Ecto neural progenitor cell (in vitro differentiated cells): Measurements from ENCODE around the gene NUDT4.
"Not testable (repeated sequence)": the region's sequence is repeated elsewhere in the genome, so short reads cannot be mapped to it uniquely, and the experiment has no call there.

Experiments
- DNase-seq: peaks from one replicate; pipeline ENCODE4 v3.0.0-alpha.2; 2018; ENCODE audit warnings: low spot score

NUDT4 gene

DNA sequence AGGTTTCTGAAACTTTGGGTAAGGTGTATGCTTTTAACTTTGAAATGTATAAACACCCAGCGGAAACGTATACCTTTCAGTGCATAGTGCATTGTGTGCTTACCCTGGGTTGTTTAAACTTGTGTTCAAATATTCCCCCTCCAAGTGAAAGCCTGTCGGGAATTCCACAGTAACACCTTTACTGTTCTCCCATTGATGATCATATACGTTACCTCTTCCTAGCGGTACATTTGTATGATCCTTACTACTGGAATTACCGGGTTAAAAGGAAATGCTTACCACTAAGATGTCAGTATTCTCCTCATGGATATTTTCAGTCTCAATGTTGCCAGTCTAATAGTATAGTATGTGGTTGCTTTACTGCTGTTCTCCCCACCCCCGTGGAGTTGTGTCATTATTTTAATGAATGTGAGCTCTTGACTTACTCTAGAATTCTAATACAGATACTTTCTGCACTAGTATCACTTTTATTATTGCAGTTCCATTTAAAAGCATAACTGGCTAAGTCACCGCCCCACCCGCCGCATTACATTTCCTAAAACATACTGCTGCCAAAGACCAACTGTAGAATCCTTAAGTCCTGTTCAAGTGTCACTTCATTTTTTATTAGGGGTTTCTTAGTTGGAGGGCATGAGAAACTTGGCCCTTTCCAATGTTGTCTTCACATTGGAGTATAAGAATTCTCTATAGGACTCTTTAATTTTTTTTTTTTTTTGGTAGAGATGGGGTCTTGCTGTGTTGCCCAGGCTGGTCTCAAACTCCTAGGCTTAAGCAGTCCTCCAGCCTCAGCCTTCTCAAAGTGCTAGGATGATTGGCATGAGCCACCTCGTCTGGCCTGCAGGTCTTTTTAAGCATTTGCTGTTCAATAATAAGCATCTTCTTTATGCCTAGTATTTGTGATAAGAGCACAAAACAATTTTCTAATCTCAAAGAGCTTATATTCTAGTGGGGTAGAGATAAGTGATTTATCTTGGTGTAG, 24.9 kb downstream of the NUDT4 start:
- no peak for DNase-seq

DNA sequence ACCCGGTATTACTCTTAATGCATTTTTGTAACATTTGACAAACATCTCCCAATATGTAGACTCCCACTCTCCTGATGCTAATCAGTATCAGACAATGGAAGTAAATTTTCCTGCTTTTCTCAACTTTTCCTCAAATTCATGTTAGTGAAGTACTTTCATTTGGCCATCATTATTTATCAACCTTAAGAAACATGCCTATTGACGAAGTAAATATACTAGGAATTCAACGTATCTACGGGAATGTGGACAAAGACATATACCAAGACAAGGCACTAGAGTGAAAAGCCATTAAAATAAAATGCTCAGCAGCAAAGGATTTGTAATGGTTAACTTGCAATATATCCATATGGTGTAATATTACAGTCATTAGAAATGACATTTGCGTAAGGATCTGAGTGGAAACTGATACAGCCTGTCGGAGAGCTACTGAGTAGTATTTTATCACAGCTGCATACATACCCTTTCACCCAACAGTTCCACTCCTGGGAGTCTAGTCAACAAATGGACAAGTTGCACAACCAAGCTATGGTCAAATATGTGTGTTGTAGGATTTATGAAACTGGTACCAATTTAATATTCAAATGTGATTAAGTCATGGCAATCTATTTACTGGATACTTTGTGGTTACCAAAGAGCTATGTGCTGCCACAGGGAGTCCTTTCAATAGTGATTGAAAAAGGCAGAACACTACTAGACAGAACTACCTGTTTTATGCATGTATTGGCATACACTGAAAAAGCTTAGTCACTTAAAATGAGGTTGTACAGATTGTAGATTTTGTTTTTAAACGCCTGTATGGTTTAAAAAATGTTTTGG, 26.5 kb downstream of the NUDT4 start:
- no peak for DNase-seq

DNA sequence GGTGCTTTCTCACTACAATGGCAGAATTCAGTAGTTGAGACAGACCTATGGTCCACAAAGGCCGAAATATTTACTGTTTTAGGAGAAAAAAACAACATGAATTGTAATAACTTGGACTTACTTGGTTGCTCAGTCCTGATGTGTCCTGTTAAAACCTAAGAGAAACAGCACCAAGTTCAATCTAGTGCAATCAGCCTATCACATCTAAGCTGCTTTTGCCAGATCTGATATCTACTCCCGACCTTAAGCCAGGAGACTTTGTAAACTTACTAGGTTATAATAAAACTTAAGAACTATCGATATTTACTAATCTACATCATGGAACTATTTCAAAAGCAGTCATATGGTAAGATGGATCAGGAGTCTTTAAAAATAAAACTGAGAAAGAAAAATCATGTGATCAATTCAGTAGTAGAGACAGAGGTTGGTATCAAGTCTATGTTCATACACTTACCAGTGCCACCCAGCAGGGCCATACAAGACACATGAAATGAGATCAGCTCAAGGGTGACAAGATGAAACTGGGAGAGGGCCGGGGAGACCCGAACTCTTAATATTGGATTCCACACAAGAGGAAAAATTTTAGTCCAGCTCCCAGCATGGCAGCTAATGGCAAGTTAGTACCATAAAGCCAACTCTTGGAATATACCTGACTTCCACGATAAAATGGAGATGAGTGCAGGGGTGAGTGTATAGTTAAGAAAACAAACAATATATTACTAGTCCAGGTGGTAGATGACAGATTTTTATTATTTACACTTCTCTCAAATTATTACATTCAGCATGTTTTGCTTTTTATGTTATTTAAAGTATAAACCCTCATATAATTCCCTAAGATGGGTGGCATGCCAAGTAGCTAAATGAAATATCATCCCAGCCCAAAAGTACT, 27.5 kb downstream of the NUDT4 start:
- no peak for DNase-seq

DNA sequence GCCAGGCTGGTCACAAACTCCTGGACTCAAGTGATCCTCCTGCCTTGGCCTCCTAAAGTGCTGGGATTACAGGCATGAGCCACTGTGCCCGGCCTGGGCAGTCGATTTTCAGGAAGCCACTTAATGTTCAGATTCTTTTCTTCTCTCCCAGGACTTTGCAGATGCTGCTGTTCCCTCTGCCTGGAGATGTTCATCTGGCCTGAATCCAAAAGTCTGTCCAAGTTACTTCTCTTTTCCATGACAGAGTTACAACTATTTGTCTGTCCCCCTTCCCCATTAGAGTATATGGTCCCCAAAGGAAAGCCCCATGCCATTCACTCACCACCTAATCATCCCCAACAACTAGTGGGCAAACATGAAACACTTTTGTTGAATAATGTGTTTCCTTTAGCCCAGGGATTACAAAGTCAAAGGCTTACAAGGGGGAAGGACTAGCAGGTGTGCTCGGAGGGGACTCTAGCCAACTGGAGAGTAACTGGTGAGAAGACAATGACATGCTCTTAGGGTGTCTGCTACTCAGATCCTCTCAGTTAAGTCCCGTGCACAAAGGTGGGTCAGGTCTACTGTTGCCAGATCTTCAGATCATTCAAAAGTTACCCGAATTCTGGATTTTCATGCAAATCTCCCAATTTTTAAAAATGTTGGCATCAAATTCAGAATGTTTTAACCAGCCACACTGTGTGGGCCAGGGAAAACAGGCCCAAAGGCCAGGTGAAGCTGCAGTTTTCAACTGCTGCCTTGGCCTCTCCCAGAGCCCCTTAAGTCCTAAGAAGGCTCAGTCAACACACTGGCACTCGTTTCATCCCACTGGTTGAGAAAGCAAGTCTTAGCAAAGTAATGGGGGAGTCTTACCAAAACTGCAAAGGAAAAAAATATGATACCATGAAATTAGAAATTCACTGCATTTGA, 29.6 kb downstream of the NUDT4 start:
- no peak for DNase-seq

DNA sequence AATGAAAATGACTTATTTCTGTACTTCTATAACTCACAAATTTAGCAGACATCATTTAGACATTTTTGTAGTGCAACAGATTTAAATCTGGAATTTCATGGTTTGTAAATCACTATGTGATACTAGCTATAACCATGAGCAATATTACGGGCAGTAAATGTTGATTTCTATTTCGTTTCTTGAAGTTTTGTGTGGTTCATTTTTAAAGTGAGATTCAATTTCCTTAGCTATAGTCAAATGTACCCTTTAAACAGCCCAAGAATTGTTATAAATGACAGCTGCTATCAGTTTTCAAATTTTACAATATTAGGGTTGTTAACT, 30.2 kb downstream of the NUDT4 start:
- DNase-seq: no peak

DNA sequence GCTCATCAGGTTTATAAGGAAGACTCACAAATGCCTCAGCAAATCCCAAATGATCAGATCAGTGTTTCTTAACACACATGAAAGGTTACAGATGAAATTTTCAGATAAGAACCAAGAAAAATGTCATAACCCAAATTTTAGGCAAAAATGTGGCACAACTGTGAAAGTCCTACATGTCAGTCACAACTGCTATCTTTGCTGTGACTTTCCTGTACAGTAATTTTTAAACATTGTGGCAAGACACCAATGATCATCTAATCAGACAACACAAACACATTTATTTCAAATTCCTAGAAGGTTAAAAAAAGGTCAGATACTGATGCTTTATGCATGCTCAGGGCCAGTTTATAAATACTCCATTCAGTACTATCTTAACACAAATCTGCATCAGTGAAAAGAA, 31.1 kb downstream of the NUDT4 start:
- DNase-seq: no peak

DNA sequence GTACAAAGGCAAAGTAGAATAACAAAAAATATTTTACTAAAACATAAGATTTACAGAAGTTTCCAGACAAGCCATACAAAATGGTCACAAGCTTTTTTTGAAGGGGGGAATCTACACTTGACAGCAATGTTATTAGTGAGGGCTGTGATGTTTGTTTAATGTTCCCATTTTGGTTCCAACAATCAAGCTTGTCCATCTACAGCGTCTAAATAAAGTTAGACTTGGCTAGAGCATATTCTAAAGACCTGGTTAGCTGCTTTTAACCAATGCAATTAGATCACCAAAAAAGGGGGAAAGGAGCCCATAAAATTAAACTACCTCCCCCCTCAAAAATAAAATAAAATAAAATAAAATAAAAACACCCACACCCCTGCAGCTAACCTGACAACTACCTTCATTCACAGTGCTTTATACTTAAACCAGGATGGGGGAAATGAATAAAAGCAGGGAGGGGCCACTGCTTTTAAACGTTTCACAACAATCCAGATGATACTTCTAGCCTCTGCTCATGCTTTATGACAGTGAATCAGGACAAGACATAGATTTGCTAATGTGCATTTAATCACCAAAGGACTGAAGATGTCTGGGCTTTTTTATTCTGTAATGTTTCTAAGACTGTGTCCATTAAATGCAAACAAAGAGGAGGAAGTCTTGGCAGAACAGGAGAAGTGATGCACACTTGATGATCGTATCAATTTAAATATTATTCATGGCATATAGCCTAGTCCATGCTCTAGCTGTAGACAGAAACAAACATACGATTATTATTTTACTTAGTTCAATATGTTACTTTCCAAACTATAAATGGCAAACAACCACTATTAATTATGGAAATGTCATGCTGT, 31.8 kb downstream of the NUDT4 start:
- not testable (repeated sequence) for DNase-seq

DNA sequence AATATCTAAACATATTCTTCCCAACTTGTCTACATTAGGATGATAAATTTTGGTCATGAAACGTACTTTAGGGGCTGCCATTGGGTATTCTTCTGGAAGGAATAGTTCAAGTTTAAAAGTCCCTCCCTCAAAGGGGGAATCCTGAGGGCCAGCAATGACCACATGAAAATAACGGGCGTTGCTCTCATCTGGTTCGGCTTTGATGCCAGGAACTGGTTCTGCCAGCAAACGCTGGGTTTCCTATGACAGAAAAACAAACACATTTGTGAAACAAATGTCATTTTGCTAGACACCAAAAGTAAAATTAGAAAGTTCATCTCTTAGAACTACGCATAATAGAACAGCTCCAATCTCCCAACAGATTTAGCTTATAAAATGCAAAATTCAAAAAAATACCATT, 33.3 kb downstream of the NUDT4 start:
- DNase-seq: not testable (repeated sequence)

DNA sequence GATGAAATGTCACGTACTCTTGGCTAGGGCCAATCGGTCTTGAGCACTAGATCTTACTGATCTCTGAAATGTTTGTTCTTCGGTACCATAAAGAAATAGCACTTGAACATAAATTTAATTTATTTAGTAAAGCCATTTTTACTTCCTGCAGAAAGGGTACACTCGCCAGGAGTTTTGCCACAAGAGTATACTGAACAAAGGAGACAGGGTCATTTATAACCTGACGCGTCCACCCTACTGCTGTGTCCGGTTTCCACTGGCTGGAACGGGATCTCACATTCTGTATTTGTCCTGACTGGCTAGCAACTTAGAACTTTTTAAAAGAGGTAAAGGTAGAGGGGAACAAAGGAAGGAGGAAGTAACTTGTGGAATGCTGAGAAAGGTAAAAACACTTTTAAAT, 34.7 kb downstream of the NUDT4 start:
- DNase-seq: not testable (repeated sequence)

DNA sequence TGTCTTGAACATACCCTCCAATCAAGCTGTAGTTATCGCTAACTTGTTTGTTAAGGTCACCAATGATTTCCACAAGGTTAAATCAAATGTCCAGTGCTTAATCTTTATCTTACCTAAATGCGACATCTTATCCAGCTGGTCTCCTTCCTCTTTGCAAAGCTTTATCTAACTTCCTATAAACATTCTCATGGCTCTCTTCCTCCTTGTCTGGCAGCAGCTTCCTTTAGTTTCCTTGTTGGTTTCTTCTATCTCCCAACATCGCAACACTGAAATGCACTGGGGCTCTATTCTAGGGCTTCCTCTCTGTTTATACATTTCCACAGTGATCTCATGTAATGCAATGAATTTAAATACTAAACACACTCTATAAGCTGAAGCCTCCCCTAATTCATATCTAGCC, 35.3 kb downstream of the NUDT4 start:
- no peak for DNase-seq

DNA sequence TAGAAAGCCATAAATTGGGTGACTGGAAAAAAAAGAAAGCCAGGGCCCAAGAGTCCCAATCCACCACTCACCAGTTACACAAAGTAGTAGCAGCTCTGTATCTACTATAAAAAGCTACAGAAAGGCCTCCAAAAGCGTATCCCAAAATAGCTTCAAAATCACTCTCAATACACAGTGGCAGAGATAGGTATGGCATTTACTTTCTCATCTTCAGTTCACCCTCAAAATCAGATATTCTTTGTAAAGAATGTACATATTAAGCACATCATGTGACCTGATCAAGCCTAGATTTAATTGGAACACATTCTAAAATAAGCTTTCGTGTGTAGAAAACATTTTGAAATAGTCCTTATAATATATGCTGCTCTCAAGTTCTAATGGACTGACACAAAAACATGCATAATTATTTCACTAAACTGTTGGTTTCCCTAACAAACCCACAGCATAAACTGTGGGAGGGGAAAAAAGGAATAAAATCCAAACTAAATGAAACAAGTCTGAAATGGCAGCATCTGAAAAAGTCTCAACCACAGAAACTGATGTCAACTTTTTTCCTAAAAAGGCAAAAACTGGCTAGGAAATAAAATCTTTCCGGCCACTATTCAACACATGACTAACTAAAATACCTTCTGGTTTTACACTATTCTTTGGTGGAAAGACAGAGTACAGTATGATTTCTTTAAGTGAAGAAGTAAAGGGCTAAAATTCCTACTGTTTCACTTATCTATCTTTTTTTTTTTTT, 38.2 kb downstream of the NUDT4 start:
- no peak for DNase-seq

DNA sequence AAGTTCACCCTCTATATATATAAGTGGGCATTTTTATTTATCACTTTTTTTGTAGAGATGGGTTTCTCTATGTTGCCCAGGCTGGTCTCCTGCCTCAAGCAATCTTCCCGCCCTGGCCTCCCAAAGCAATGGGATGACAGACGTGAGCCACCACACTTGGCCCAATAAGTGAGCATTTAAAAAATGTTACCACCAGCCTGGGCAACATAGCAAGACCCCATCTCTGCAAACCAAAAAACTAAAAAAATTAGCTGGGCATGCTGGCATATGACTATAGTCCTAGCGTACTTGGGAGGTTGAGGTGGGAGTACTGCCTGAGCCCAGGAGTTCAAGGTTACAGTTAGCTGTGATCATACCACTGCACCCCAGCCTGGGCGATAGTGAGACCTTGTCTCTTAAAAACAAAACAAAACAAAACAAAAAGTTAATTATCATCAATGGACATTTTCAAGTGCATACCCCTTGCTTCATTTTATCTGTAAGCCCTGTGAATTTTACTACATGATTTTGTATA, 40.3 kb downstream of the NUDT4 start:
- DNase-seq: no peak

DNA sequence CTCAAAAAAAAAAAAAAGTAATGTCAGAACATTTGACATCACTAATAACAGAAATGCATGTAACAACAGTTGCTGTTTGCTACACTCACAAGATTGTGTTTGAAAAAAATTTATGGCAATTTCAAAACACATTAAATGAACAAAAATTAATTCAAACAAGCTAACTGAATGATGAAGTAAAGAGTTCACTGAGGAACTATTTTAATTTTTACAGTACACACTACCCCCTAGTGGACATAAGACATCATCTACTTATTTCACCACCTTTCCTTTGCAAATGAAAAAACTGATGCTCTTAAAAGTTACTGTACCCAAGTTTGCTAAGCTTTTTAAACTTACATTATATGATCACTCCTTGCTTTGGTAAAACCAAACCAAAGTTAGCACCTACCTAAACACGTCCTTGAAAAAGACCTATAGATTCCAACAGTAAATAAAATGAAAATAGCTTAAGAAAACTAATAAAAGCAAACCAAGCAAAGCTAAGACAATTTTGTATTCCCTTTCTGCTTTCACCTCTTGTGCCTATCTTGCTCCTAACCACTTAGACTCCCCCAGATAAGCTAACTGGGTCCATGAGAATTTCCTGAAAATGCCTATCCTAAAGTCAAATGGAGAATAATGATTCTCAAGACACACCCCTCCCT, 41.8 kb downstream of the NUDT4 start:
- DNase-seq: no peak

DNA sequence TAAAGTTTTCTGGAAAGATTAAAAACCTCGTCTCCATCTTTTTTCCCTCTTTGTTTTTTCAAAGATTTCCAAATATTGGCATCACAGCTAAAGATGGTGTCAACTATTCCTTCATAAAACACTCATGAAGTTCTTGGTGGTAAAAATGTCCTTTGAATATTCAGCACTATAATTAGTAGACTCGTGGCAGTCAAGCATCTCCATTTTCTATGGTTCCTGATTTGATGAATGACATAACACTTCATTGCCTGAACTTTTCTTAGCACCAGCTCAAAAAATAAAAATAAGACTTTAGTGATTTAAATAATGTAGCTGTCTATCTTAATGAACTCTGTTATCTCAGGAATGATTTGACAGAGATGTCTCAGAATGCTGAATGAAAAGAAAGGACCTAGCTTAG, 44.3 kb downstream of the NUDT4 start:
- no peak for DNase-seq

DNA sequence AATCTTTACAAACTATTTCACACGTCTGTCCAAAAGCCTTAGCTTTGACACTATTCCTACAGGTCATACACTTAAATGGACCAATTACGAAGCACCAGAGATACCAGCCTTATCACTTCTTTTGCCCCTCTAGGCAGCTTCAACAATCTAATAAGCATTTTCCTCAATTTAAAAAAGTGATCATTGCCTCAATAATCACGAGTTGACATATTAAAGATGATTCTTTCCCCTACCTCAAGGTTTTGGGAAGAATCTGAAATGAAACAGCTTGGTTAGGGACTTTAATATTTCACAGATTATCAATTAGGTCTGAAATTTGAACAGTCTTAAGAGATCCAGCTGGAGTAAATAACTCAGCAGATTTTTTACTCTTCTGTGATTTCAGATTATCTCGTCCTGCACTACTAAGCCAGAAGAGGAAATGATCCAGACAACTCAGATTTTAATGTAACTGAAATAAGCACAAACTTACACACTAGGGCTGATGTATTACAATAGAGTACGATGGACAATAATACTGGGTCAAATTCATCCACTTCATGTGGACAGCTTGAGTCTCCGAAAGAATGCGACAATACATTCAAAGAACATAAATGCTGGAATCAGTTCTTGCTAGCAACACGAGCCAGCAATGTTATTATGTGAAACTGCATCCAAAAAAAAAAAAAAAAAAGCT, 48.1 kb downstream of the NUDT4 start:
- no peak for DNase-seq

DNA sequence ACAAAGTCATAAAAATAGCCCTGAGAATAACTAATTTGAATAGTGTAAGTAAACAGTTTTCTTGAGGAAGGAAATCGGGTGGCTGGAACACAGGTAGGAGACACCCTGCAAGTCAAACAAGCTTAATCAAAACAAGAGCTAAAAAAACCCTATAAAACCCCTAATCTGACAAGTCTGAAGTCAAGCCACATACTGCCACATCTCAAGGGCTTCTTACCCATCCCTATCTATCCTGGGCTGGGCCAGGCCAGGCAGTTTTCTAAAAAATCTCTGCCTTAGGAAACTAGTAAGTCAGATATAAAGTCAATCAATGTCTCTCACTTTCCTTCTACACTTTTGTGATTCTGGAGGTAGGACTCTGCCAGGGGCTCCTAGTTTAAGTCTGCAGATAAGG, 48.7 kb downstream of the NUDT4 start:
- no peak for DNase-seq

DNA sequence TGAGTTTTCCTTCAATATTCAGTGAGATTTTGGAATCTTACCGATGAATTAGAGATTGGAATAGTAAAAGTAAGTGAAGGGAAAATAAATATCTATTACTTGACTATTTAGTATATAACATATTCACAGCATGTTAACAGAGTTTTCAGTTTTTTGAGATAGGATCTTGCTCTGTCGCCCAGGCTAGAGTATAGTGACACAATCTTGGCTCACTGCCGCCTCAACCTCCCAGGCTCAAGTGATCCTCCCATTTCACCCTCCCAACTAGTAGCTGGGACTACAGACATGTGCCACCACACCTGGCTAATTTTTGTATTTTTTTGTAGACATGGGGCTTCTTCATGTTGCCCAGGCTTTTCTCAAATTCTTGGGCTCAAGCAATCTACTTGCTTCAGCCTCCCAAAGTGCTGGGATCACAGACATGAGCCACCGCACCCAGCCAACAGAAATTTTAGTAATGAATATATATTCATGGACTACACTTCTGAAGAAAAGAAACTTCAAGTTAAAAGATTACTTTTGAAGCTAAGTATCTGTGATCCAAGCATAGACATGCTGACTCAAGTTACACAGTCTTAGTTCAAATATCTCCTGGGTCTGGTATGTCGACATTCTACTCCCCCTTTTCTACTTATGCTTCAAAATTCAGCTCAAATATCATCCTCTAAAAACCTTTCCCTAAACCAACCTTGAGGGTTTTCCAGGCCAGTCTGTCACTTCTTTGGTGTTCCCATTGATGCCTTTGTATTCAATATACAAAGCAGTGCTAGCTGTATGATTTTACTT, 50.2 kb downstream of the NUDT4 start:
- DNase-seq: no peak
